GM18498 (cell line): ENCODE data around the gene BIRC7.
"Not testable (repeated sequence)": the region's sequence is repeated elsewhere in the genome, so short reads cannot be mapped to it uniquely, and the experiment has no call there.

Experiments used
- ATAC-seq: cut with Tn5 transposase; IDR thresholded peaks from one replicate; pipeline ENCODE4 v1.9.1; 2021; ENCODE audit warnings: mild to moderate bottlenecking, moderate library complexity; ENCODE audit not compliant: unreplicated experiment

BIRC7 gene

GRCh38 chr20:63206878-63207277 lies 28.8 kb upstream of the BIRC7 start:
- no peak for ATAC-seq

- no peak for ATAC-seq
These were observed 27.3 kb upstream of the BIRC7 start for GRCh38 chr20:63208346-63208909.

- ATAC-seq: no peak
These were observed 25.6 kb upstream of the BIRC7 start for GRCh38 chr20:63210011-63210605.

GRCh38 chr20:63212393-63212730 lies 23.3 kb upstream of the BIRC7 start:
- no peak for ATAC-seq

- no peak for ATAC-seq
These were observed 22.9 kb upstream of the BIRC7 start for GRCh38 chr20:63212792-63213191.

GRCh38 chr20:63214514-63214913 lies 21.2 kb upstream of the BIRC7 start:
- no peak for ATAC-seq

GRCh38 chr20:63215101-63216040 lies 20.3 kb upstream of the BIRC7 start:
- peak; percentile 30 for ATAC-seq

- peak; percentile 88 for ATAC-seq
These were observed 19.5 kb upstream of the BIRC7 start, which contains the start of gene YTHDF1 for GRCh38 chr20:63216041-63216848. YTHDF1 (minus strand) TSS chr20:63216131; CDS start chr20:63215892, 239 bp downstream.

- ATAC-seq: no peak
These were observed 18.7 kb upstream of the BIRC7 start for GRCh38 chr20:63216849-63217471.

- no peak for ATAC-seq
These were observed 18.0 kb upstream of the BIRC7 start for GRCh38 chr20:63217706-63218105.

GRCh38 chr20:63218701-63219446 lies 16.8 kb upstream of the BIRC7 start:
- ATAC-seq: no peak

- ATAC-seq: no peak
These were observed 16.3 kb upstream of the BIRC7 start for GRCh38 chr20:63219447-63219821.

- ATAC-seq: no peak
These were observed 15.7 kb upstream of the BIRC7 start for GRCh38 chr20:63219866-63220521.

- no peak for ATAC-seq
These were observed 14.9 kb upstream of the BIRC7 start for GRCh38 chr20:63220696-63221399.

GRCh38 chr20:63221400-63222053 lies 14.2 kb upstream of the BIRC7 start:
- not testable (repeated sequence) for ATAC-seq

- no peak for ATAC-seq
These were observed 13.2 kb upstream of the BIRC7 start for GRCh38 chr20:63222541-63222940.

- no peak for ATAC-seq
These were observed 12.4 kb upstream of the BIRC7 start for GRCh38 chr20:63223121-63223825.

- no peak for ATAC-seq
These were observed 11.9 kb upstream of the BIRC7 start for GRCh38 chr20:63223826-63224207.
